HG02678 (cell line): ENCODE data around the gene OLR1.
"Not testable (repeated sequence)": the region's sequence is repeated elsewhere in the genome, so short reads cannot be mapped to it uniquely, and the experiment has no call there.

ENCODE experiments used
- ATAC-seq: cut with Tn5 transposase; IDR thresholded peaks from one replicate; pipeline ENCODE4 v1.9.1; 2021; ENCODE audit warnings: mild to moderate bottlenecking, moderate library complexity; ENCODE audit not compliant: unreplicated experiment

OLR1 gene

DNA sequence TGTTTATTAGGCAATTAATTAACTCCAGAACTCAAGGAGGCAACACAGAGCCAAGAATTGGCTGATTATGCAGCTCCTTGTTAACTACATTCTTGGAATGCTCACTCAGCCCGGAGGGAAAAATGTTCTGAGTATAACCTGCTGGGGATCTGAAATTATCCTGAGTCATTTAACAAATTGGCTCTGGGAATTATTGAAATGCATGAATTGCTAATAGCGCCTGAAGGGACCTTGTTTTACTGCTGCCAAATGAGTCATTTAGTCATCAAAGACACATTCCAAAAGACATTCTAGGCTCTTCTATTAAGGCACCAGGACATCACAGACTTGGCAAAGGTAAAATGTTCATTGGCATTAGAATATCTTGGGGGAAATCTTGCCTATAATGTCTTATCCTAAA lies 19.9 kb upstream of the OLR1 start:
- ATAC-seq: no peak

- peak; percentile 91 for ATAC-seq
Measured at GRCh38 chr12:10190558-10191388, 18.8 kb upstream of the OLR1 start.

DNA sequence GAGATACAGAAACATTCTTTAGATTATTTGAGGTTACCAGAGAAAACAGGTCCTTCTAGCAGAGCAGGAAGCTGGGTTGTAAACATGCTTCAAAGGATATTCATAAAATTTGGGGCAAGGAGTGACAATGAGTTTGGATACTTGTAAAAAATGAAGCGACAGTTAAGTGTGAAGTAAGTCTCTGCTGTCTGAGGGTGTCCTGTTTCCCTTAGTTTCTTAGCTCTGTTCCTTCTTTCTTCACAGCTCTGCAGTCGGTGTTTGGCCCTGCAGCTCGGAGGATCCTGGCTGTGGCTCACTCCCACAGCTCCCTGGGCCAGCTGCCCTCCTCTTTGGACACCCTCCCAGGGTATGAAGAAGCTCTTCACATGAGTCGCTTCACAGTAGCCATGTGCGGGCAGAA lies 17.7 kb upstream of the OLR1 start:
- ATAC-seq: no peak

GRCh38 chr12:10186958-10187357 lies 15.0 kb upstream of the OLR1 start:
- not testable (repeated sequence) for ATAC-seq

DNA sequence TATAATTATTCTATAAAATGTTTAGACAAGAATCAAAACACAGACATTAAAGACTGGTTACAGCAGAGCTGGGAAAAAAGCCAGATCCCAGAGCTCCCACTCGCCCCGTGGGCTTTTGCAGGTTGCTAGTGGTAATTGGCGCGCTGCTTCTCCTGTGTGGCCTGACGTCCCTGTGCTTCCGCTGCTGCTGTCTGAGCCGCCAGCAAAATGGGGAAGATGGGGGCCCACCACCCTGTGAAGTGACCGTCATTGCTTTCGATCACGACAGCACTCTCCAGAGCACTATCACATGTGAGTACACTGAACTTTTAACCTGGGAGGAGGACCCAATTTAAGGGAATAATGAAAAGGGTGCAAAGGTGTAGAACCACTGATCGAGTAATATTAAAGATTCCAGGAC lies 14.4 kb upstream of the OLR1 start:
- no peak for ATAC-seq

- no peak for ATAC-seq
Measured at GRCh38 chr12:10184261-10184843, 12.4 kb upstream of the OLR1 start.

DNA sequence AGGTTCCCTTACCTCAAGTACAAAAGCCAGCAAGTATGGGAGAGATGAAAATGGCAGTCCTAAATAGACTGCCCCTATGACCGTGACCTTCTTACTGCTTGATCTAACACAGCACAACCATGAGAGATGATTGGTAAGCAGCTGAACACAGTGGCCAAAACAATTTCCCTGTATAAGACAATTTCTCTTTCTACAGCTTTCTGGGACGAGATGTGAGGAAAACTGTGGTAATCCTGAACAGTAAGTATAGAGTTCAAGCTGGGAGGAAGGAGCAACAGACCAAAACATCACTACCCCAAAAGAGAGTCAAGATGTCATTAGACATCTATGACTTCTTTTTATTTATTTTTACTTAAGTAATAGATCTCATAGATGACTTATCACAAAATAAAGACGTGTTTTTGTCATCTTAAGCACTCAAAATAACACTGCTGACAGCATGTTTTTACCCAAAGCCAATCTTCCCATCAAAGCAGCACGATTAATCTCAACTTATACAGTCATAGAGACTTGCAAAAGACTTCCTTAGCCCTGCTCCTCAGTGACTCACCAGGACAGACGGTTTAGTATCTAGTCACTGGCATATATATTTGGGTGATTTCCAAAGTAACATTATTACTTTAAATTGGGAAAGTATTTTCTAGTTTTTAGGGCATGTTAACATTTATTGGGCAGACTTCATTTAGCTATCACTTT lies 10.6 kb upstream of the OLR1 start:
- no peak for ATAC-seq

- no peak for ATAC-seq
Measured at GRCh38 chr12:10179776-10180181, 7.8 kb upstream of the OLR1 start.

DNA sequence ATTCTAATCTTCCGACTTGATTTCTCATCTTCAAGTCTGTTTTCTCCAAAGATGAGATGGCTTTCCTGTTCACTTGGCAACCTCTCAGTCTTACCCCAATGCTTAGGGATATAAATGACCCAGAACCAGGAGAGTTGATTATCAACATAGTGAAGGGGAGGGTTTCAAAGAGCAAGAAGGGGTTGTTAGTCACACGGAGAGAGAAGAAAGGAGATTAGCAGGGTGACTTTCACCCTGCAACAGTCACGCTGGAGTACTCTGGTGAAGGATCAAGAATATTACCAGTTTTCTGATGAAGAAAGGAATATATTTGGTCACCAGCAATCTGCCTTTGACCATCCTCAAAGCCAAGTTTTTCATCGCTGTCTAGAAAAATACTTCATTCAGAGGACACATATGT lies 6.9 kb upstream of the OLR1 start, which contains the start of gene TMEM52B:
Gene TMEM52B, plus strand, starts transcription at position 212 of the 400 bp plus-strand sequence. CDS start 543 bp downstream, outside the sequence.
- ATAC-seq: no peak

GRCh38 chr12:10175846-10176636 lies 4.1 kb upstream of the OLR1 start:
- ATAC-seq: no peak

GRCh38 chr12:10174986-10175614 lies 3.2 kb upstream of the OLR1 start:
- no peak for ATAC-seq

DNA sequence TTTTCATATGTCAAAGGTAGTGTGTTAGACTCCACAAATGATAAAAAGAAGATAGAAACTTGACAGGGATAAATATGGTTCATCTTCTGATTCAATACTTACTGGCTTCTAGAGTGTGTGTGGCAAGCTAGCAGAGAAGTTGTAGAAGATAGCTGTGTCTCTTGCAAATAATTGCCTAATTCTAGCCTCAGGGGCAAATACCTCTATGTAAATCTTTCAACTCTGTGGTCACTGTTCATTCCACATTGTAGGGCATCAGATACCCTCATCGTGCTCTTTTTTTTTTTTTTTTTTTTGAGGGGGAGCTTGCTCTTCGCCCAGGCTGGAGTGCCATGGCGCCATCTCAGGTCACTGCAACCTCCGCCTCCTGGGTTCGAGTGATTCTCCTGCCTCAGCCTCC lies 1.7 kb downstream of the OLR1 start:
- ATAC-seq: no peak

DNA sequence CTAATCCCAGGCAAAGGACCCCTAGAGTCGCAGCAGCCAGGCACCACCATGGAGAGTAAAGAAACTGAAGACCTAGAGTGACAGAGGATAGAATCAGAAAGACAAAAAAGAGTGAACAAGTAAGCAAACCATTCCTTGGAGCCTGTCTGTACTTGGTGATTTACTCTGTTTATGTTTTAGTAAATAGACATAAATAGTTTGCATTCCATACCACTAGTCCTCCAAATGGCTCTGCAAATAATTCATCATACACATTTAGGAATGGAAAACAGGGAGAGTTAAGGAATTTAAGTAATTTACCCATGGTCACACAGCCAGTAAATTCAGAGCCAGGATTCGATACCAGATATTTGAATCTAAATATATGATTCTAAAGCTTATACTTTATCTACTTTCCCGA lies 2.8 kb downstream of the OLR1 start:
- ATAC-seq: no peak

GRCh38 chr12:10167599-10167998 lies 4.3 kb downstream of the OLR1 start:
- no peak for ATAC-seq

- ATAC-seq: no peak
Measured at GRCh38 chr12:10165421-10165820, 6.5 kb downstream of the OLR1 start.

- ATAC-seq: no peak
Measured at GRCh38 chr12:10163084-10163483, 8.8 kb downstream of the OLR1 start.

DNA sequence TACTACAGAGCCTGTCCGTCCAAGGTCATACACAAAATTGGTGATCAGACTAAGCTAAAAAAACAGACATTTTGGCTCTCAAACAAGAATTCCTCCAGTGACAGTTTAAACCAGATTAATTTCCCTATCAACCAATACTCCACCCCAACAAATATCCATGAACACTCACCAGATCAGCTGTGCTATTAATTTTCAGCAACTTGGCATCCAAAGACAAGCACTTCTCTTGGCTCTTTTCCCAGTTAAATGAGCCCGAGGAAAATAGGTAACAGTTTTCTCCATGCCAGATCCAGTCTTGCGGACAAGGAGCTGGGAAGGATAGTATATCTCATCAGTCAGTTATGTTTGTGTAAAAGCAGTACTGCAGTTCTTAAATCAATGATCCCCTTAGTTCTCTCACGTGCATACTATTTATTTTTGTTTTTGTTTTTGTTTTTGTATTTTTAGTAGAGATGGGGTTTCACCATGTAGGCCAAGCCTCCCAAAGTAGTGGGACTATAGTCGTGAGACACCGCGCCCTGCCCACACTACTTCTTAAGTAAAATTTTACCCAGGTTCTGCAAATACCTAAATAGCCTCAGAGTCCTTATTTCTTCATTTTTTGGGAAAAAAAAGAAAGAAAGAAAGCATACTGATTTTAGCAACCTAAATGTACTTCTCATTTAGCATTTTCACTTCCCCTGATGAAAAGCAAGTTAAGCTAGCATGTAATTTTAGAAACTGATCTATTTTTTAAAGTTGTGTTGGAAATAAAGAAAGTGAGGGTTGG lies 11.1 kb downstream of the OLR1 start:
- ATAC-seq: no peak

DNA sequence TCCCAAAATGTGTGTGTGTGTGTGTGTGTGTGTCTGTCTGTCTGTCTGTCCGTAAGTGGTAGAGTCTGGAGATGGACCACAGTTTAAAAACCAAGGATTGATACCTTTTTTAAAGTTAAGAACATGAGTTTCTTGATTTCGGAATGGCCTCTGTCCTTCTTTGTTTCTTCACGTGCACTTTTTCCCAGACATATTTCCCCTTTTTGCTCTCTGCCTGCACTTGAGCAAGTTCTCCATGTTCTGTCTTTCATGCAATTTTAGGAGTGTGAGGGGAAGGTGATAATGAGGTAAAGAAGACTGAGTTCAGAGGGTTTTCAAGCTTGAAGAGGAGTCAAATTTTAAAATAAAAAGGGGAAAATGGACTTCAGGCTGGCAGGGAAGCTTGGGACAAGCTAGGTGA lies 12.7 kb downstream of the OLR1 start:
- ATAC-seq: no peak

- ATAC-seq: no peak
Measured at GRCh38 chr12:10158406-10158805, 13.5 kb downstream of the OLR1 start.

DNA sequence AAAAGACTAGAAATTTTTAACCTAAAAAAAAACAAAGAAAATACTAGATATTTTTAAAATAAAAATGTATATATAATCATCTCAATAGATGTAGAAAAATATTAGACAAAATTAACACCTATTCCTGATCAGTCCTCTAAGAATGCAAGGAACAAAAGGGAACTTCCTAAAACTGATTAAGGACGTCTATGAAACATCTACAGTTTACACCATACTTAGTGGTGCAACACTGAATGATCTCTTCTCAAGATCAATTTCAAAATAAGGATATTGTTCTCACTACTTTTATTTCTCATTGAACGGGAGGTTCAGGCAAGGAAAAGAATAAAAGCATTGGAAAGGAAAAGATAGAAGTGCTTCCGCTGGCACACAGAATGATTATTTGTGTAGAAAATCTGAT lies 16.0 kb downstream of the OLR1 start:
- no peak for ATAC-seq
